GM12878 (cell line): Measurements from ENCODE around the gene ZBTB42. TPM values are rescaled to one million over a fixed set of nuclear protein-coding genes. Genes with fewer than 3 reads are reported as not detected.
A peak's percentile ranks its signal among the peaks of the same experiment; 100 is the strongest.

Experiments used
- ATAC-seq: fragments of 200-7000 bp; cut with Tn5 transposase; 3 replicates; pipeline ENCODE4 v1.9.1; 2020; ENCODE audit warnings: mild to moderate bottlenecking, moderate library complexity
- BruUV-seq: library from RNA; stranded (reverse); fragments of 400-500 nt; replicated peaks from 2 replicates; lab custom pipeline; 2021; lab: Mats Ljungman, UMichigan
- CTCF ChIA-PET: fragments of 300-600 bp; sonication (Branson Sonifier 250); formaldehyde crosslinking; extraction: SDS; loops from one replicate; lab custom pipeline; 2021; ENCODE audit warnings: inconsistent platforms; lab: Yijun Ruan, JAX
- POLR2A ChIA-PET: fragments of 350-600 bp; formaldehyde crosslinking; extraction: SDS; loops from one replicate; lab custom pipeline; 2021; ENCODE audit warnings: inconsistent platforms; lab: Charles Lee
- RAD21 ChIA-PET: fragments of 300-600 bp; sonication (Branson Sonifier 250); formaldehyde crosslinking; loops from one replicate; lab custom pipeline; 2023; ENCODE audit warnings: antibody characterized with exemption; ENCODE audit not compliant: unreplicated experiment; lab: Charles Lee
- SMC1A ChIA-PET: fragments of 300-600 bp; sonication (Branson Sonifier 250); formaldehyde crosslinking; loops from one replicate; lab custom pipeline; 2023; ENCODE audit not compliant: unreplicated experiment, uncharacterized antibody; lab: Charles Lee
- DNase-seq: peaks from one replicate; pipeline ENCODE4 v3.0.0-alpha.2; 2011; ENCODE audit warnings: low read depth, low spot score
- FAIRE-seq: peaks from 3 replicates; lab custom pipeline; 2011; peaks lifted over from hg19 to GRCh38; lab: Jason Lieb, UNC
- H2AFZ ChIP-seq: 2 replicates; pipeline ENCODE4 v1.6.0; 2011; ENCODE audit warnings: low read depth, low read length, control low read depth; ENCODE audit not compliant: control insufficient read depth
- H3K27ac ChIP-seq: 2 replicates; pipeline ENCODE4 v1.5.1; 2011; ENCODE audit warnings: control low read depth; ENCODE audit not compliant: control insufficient read depth, insufficient read depth
- H3K27me3 ChIP-seq, 2 experiments: replicated peaks in 1 of 2; 2 replicates each; pipeline versions ENCODE4 v1.6.0 to v1.6.1; 2011; ENCODE audit warnings: low read length in 1 of 2; ENCODE audit not compliant: control insufficient read depth in 2 of 2, insufficient read depth in 2 of 2
- H3K36me3 ChIP-seq, 2 experiments: 2 replicates each; pipeline ENCODE4 v1.5.1; 2011; ENCODE audit warnings: low read length in 1 of 2; ENCODE audit not compliant: control insufficient read depth in 2 of 2, insufficient read depth in 2 of 2
- H3K4me1 ChIP-seq: 2 replicates; pipeline ENCODE4 v1.6.1; 2011; ENCODE audit warnings: mild to moderate bottlenecking, low read length, moderate library complexity, mixed read lengths; ENCODE audit not compliant: control insufficient read depth, insufficient read depth
- H3K4me2 ChIP-seq: 2 replicates; pipeline ENCODE4 v1.6.0; 2011; ENCODE audit warnings: control low read depth; ENCODE audit not compliant: control insufficient read depth, insufficient read depth
- H3K4me3 ChIP-seq: fragments of 200-600 bp; sonication (generic); 2 replicates; pipeline ENCODE4 v1.5.1; 2016
- H3K79me2 ChIP-seq: 2 replicates; pipeline ENCODE4 v1.6.0; 2011; ENCODE audit warnings: low read length; ENCODE audit not compliant: control insufficient read depth, insufficient read depth
- H3K9ac ChIP-seq: 2 replicates; pipeline ENCODE4 v1.8.0; 2011; ENCODE audit warnings: low read length, control low read depth, mixed read lengths; ENCODE audit not compliant: control insufficient read depth, insufficient read depth
- H3K9me3 ChIP-seq: replicated peaks from 3 replicates; pipeline ENCODE4 v1.5.1; 2011; ENCODE audit warnings: mild to moderate bottlenecking, low read length; ENCODE audit not compliant: control insufficient read depth, insufficient read depth
- H4K20me1 ChIP-seq: 2 replicates; pipeline ENCODE4 v1.6.0; 2011; ENCODE audit not compliant: control insufficient read depth, insufficient read depth
- CEBPB ChIP-seq, 2 experiments: fragments of 150-350 bp in 1 of 2; IDR thresholded peaks; 2 replicates each; pipeline ENCODE4 v1.6.1; 2012 to 2014; ENCODE audit warnings: low read depth in 2 of 2, low read length in 2 of 2, borderline replicate concordance in 1 of 2, inconsistent platforms in 1 of 2
- CREM ChIP-seq: IDR thresholded peaks from 2 replicates; pipeline ENCODE4 v1.6.1; 2014; ENCODE audit warnings: antibody characterized with exemption, low read depth
- DPF2 ChIP-seq: fragments of 450-650 bp; IDR thresholded peaks from 2 replicates; pipeline ENCODE4 v1.6.1; 2017; ENCODE audit warnings: mild to moderate bottlenecking
- E2F8 ChIP-seq: fragments of 450-650 bp; IDR thresholded peaks from 2 replicates; pipeline ENCODE4 v1.6.1; 2018; ENCODE audit warnings: mild to moderate bottlenecking, low read depth, moderate library complexity; ENCODE audit not compliant: partially characterized antibody
- FOS ChIP-seq: IDR thresholded peaks from 3 replicates; pipeline ENCODE4 v1.6.1; 2011; ENCODE audit warnings: borderline replicate concordance; ENCODE audit not compliant: insufficient read length; ENCODE audit errors: extremely low read depth
- GATAD2B ChIP-seq: fragments of 450-650 bp; conservative IDR thresholded peaks from 2 replicates; pipeline ENCODE4 v1.6.1; 2017; ENCODE audit warnings: low read depth, mild to moderate bottlenecking, moderate library complexity
- IKZF1 ChIP-seq: fragments of 450-650 bp; conservative IDR thresholded peaks from 2 replicates; pipeline ENCODE4 v1.6.1; 2017; ENCODE audit warnings: antibody characterized with exemption, mild to moderate bottlenecking
- IKZF2 ChIP-seq, 2 experiments: fragments of 450-650 bp; IDR thresholded peaks; 2 replicates each; pipeline ENCODE4 v1.6.1; 2017; ENCODE audit warnings: mild to moderate bottlenecking in 2 of 2, moderate library complexity in 2 of 2
- MTA3 ChIP-seq: IDR thresholded peaks from 2 replicates; pipeline ENCODE4 v1.6.1; 2012; ENCODE audit warnings: low read length, inconsistent platforms, borderline replicate concordance
- NKRF ChIP-seq: fragments of 450-650 bp; conservative IDR thresholded peaks from 2 replicates; pipeline ENCODE4 v1.6.1; 2017; ENCODE audit warnings: mild to moderate bottlenecking, moderate library complexity
- RBBP5 ChIP-seq: fragments of 200-600 bp; sonication (generic); conservative IDR thresholded peaks from 2 replicates; pipeline ENCODE4 v1.6.1; 2016
- SIX5 ChIP-seq: IDR thresholded peaks from 2 replicates; pipeline ENCODE4 v1.6.1; 2011; ENCODE audit warnings: mild to moderate bottlenecking, low read depth, low read length, moderate library complexity; ENCODE audit not compliant: severe bottlenecking
- SP1 ChIP-seq: IDR thresholded peaks from one replicate; pipeline ENCODE4 v1.6.1; 2011; ENCODE audit warnings: low read depth, low read length
- TCF3 ChIP-seq: IDR thresholded peaks from 2 replicates; pipeline ENCODE4 v1.6.1; 2012; ENCODE audit warnings: low read depth, mild to moderate bottlenecking, low read length, borderline replicate concordance; ENCODE audit not compliant: insufficient read depth
- ZBTB4 ChIP-seq: fragments of 450-650 bp; formaldehyde crosslinking; IDR thresholded peaks from 2 replicates; pipeline ENCODE4 v1.4.0; 2022; ENCODE audit warnings: mild to moderate bottlenecking, moderate library complexity
- ZNF207 ChIP-seq: fragments of 450-650 bp; IDR thresholded peaks from 2 replicates; pipeline ENCODE4 v1.6.1; 2014; ENCODE audit warnings: antibody characterized with exemption, mild to moderate bottlenecking, borderline replicate concordance
- WGBS: methylation state at CpG from one replicate; pipeline ENCODE4 v1.1.6; 2016; ENCODE audit warnings: low lambda C conversion rate; ENCODE audit not compliant: insufficient replicate concordance, insufficient coverage; ENCODE audit errors: missing lambda C conversion rate; 5-methylcytosine and 5-hydroxymethylcytosine counted together
- in situ Hi-C: fragments of 300-500 bp; cut with MboI; formaldehyde crosslinking; loops from 9 replicates; pipeline ENCODE4 v1.14.3; 2018; ENCODE audit warnings: mixed read lengths
- intact Hi-C: fragments of 100-400 bp; cut with micrococcal nuclease; formaldehyde crosslinking; loops from one replicate; pipeline ENCODE4 v1.14.2; 2022; ENCODE audit not compliant: unreplicated experiment
- polyA plus RNA-seq, 11 experiments: library from polyadenylated mRNA; depleted of rRNA in 4 of 11; unstranded in 6 of 11; stranded (reverse) in 5 of 11; fragments of >200 nt; fragmentation: Nextera tagmentation in 4 of 11; fragmentation: Illumina TruSeq in 1 of 11; extraction: Ambion mirVana in 4 of 11; extraction: Trizol in 1 of 11; gene quantifications; 1 replicate in 1 of 11; 2 replicates in 10 of 11; pipeline versions ENCODE4 v1.2.1 to v1.2.3, GENCODE V29; 2011 to 2016; ENCODE audit warnings: inconsistent platforms in 2 of 11, missing spikeins in 2 of 11, low read depth in 1 of 11
- total RNA-seq, 4 experiments: library from RNA; depleted of rRNA in 3 of 4; stranded (reverse); fragments of >200 nt in 3 of 4; fragmentation: Illumina TruSeq in 1 of 4; extraction: Trizol in 1 of 4; gene quantifications; 2 replicates each; pipeline versions ENCODE4 v1.2.1 to v1.2.3, GENCODE V29; 2013 to 2021

Gene ZBTB42
- total and polyA plus RNA-seq, 10 of the 15 experiments (the other 5 are each of a cell fraction or from before 2014, with no cell fraction given): 0.05 to 1.2 (median 0.37) TPM; not detected in 2

- Histone ChIP-seq H3K79me2 (peaks cover 26% of the 10 kb centered on the region), H3K4me1 (peaks cover 19% of the 10 kb centered on the region), H3K27ac (peak within 1 kb of the TSS; percentile 52), H3K9me3 (no peaks in the 10 kb centered on the region), H3K27me3 (peaks cover 0 to 3% of the 10 kb centered on the region in 2 experiments; a peak in 1 of 4 replicates), H3K4me3 (peak within 1 kb of the TSS; percentile 68), H3K9ac (peak within 1 kb of the TSS; percentile 87), H2AFZ (peak within 1 kb of the TSS; percentile 80), H4K20me1 (no peaks in the 10 kb centered on the region; the same call in 1 of the 2 replicates), H3K4me2 (peak within 1 kb of the TSS; percentile 98), H3K36me3 (peaks cover 0 to 3% of the 10 kb centered on the region in 2 experiments; a peak in 2 of 4 replicates)
- RAD21 ChIA-PET: no interaction called here
- SMC1A ChIA-PET: no interaction called here
- DNase-seq (no peak), FAIRE-seq (no peak), ATAC-seq (peak; percentile 49)
- intact Hi-C loops: no loop called here
- in situ Hi-C loops: no loop called here
- under 1% methylated on average over 58 of the region's 124 CpGs for WGBS
- CTCF ChIA-PET: interaction anchor here (1.0 to 1.4 kb wide), 4 partner anchors 24 to 137 kb away, joined by 3 to 4 read pairs (median 3); no protein-coding TSS in a partner anchor
- POLR2A ChIA-PET: no interaction called here
- BruUV-seq: no TSS peak
- TF ChIP-seq ZNF207 (no peak), CREM (no peak), SP1 (no peak), DPF2 (0 out of 2 replicates have a peak, but pooled peaks have one; percentile 36), NKRF (peak; percentile 62), SIX5 (no peak), IKZF2 (IDR thresholded peaks at IDR 0.05) (no peak), FOS (no peak), ZBTB4 (CRISPR knock-in tag) (no peak), MTA3 (no peak), E2F8 (no peak), CEBPB (IDR thresholded peaks at IDR 0.05; ENCODE audit: borderline replicate concordance in 1 of 2, low read depth in 2 of 2, low read length in 2 of 2) (no peak), GATAD2B (peak; percentile 72), TCF3 (no peak), RBBP5 (no peak), IKZF1 (peak; percentile 36; the same call in 1 of the 2 replicates)
These were observed 5.7 kb upstream of the ZBTB42 start, which contains the start of gene AKT1 for GRCh38 chr14:104794993-104795780. AKT1 (minus strand) TSS chr14:104795748; CDS start chr14:104792643, 3,105 bp downstream.
